H9 (cell line): ENCODE results near the gene DNAJB2. TPM values are rescaled to one million over a fixed set of nuclear protein-coding genes. Genes with fewer than 3 reads are reported as not detected.

Experiments
- DNase-seq: peaks from one replicate; pipeline ENCODE4 v3.0.0-alpha.2; 2017
- H2AFZ ChIP-seq: one replicate; pipeline ENCODE4 v1.6.1; 2013; ENCODE audit warnings: mild to moderate bottlenecking, low read length, control low read depth, moderate library complexity
- H2AK5ac ChIP-seq: 2 replicates; pipeline ENCODE4 v1.6.1; 2013; ENCODE audit warnings: low read length, control low read depth, mixed read lengths; ENCODE audit not compliant: insufficient read length
- H2BK120ac ChIP-seq: one replicate; pipeline ENCODE4 v1.6.1; 2013; ENCODE audit warnings: low read depth, mild to moderate bottlenecking, low read length, control low read depth, inconsistent platforms; ENCODE audit not compliant: poor library complexity, severe bottlenecking
- H2BK12ac ChIP-seq: 2 replicates; pipeline ENCODE4 v1.6.1; 2013; ENCODE audit warnings: low read length, control low read depth, mixed read lengths, low read depth; ENCODE audit not compliant: insufficient read length
- H2BK15ac ChIP-seq: 2 replicates; pipeline ENCODE4 v1.6.1; 2013; ENCODE audit warnings: low read depth, low read length, control low read depth
- H2BK20ac ChIP-seq: one replicate; pipeline ENCODE4 v1.6.1; 2013; ENCODE audit warnings: low read depth, mild to moderate bottlenecking, low read length, control low read depth, inconsistent platforms; ENCODE audit not compliant: poor library complexity, severe bottlenecking
- H2BK5ac ChIP-seq: 2 replicates; pipeline ENCODE4 v1.6.1; 2013; ENCODE audit warnings: low read length, control low read depth, mixed read lengths; ENCODE audit not compliant: insufficient read length
- H3K14ac ChIP-seq: 2 replicates; pipeline ENCODE4 v1.6.1; 2013; ENCODE audit warnings: low read length, control low read depth; ENCODE audit not compliant: insufficient read depth
- H3K18ac ChIP-seq: 2 replicates; pipeline ENCODE4 v1.6.1; 2013; ENCODE audit warnings: low read depth, mild to moderate bottlenecking, mixed read lengths, low read length, control low read depth; ENCODE audit not compliant: insufficient read length
- H3K23ac ChIP-seq: 2 replicates; pipeline ENCODE4 v1.6.1; 2013; ENCODE audit warnings: low read length, control low read depth, mixed read lengths, low read depth; ENCODE audit not compliant: insufficient read length
- H3K23me2 ChIP-seq: 2 replicates; pipeline ENCODE4 v1.6.1; 2013; ENCODE audit warnings: low read depth, mild to moderate bottlenecking, mixed read lengths, low read length, control low read depth; ENCODE audit not compliant: insufficient read length, poor library complexity, severe bottlenecking
- H3K27ac ChIP-seq: 2 replicates; pipeline ENCODE4 v1.5.1; 2013; ENCODE audit warnings: low read length, control low read depth, mixed read lengths, low read depth; ENCODE audit not compliant: insufficient read length
- H3K27me3 ChIP-seq: 2 replicates; pipeline ENCODE4 v1.6.1; 2013; ENCODE audit warnings: low read length, control low read depth, inconsistent platforms; ENCODE audit not compliant: insufficient read depth
- H3K4ac ChIP-seq: 2 replicates; pipeline ENCODE4 v1.6.1; 2013; ENCODE audit warnings: low read depth, mild to moderate bottlenecking, control low read depth, inconsistent platforms, low read length, moderate library complexity
- H3K4me1 ChIP-seq: 2 replicates; pipeline ENCODE4 v1.6.1; 2013; ENCODE audit warnings: low read length, control low read depth, inconsistent platforms; ENCODE audit not compliant: insufficient read depth
- H3K4me2 ChIP-seq: 2 replicates; pipeline ENCODE4 v1.6.1; 2013; ENCODE audit warnings: low read length, control low read depth, mixed read lengths; ENCODE audit not compliant: insufficient read length, insufficient read depth
- H3K56ac ChIP-seq: 2 replicates; pipeline ENCODE4 v1.6.1; 2013; ENCODE audit warnings: low read depth, mild to moderate bottlenecking, mixed read lengths, low read length, control low read depth; ENCODE audit not compliant: insufficient read length
- H3K79me1 ChIP-seq: 2 replicates; pipeline ENCODE4 v1.6.1; 2013; ENCODE audit warnings: low read depth, mild to moderate bottlenecking, moderate library complexity, low read length, control low read depth, inconsistent platforms; ENCODE audit not compliant: insufficient read depth, poor library complexity, severe bottlenecking
- H3K79me2 ChIP-seq: 2 replicates; pipeline ENCODE4 v1.6.1; 2013; ENCODE audit warnings: low read length, control low read depth, inconsistent platforms; ENCODE audit not compliant: insufficient read depth
- H3K9ac ChIP-seq: 2 replicates; pipeline ENCODE4 v1.6.1; 2013; ENCODE audit warnings: low read length, control low read depth, mixed read lengths; ENCODE audit not compliant: insufficient read length; ENCODE audit errors: extremely low read depth
- H3K9me3 ChIP-seq: one replicate; pipeline ENCODE4 v1.6.1; 2013; ENCODE audit warnings: low read depth, low read length, inconsistent platforms; ENCODE audit not compliant: control insufficient read depth
- H3T11ph ChIP-seq: one replicate; pipeline ENCODE4 v1.6.1; 2013; ENCODE audit warnings: mild to moderate bottlenecking, low read length, control low read depth, inconsistent platforms
- H4K20me1 ChIP-seq: one replicate; pipeline ENCODE4 v1.6.1; 2013; ENCODE audit not compliant: control insufficient read depth, insufficient read length, insufficient read depth
- H4K5ac ChIP-seq: 2 replicates; pipeline ENCODE4 v1.6.1; 2013; ENCODE audit warnings: low read depth, mild to moderate bottlenecking, mixed read lengths, low read length, control low read depth; ENCODE audit not compliant: insufficient read length
- H4K8ac ChIP-seq: replicated peaks from 2 replicates; pipeline ENCODE4 v1.6.1; 2013; ENCODE audit warnings: low read length, control low read depth, mixed read lengths, low read depth; ENCODE audit not compliant: insufficient read length
- H4K91ac ChIP-seq: 2 replicates; pipeline ENCODE4 v1.6.1; 2013; ENCODE audit warnings: low read depth, mild to moderate bottlenecking, moderate library complexity, mixed read lengths, low read length, control low read depth; ENCODE audit not compliant: insufficient read length
- H3K27ac Mint-ChIP-seq, 3 experiments: 2 replicates in 2 of 3; 3 replicates in 1 of 3; pipeline ENCODE4 v1.8.0; 2020 to 2021; ENCODE audit warnings: mixed read lengths in 3 of 3, mild to moderate bottlenecking in 1 of 3, moderate library complexity in 1 of 3
- H3K27me3 Mint-ChIP-seq: 2 replicates; pipeline ENCODE4 v1.8.0; 2021; ENCODE audit warnings: low read depth, mild to moderate bottlenecking, moderate library complexity, mixed read lengths
- H3K36me3 Mint-ChIP-seq, 3 experiments: 2 replicates in 2 of 3; 3 replicates in 1 of 3; pipeline ENCODE4 v1.8.0; 2020 to 2021; ENCODE audit warnings: low read depth in 3 of 3, mixed read lengths in 3 of 3; ENCODE audit not compliant: insufficient read depth in 1 of 3
- H3K4me1 Mint-ChIP-seq, 2 experiments: 2 replicates each; pipeline ENCODE4 v1.8.0; 2020; ENCODE audit warnings: mixed read lengths in 2 of 2
- H3K4me3 Mint-ChIP-seq, 2 experiments: 2 replicates in 1 of 2; 3 replicates in 1 of 2; pipeline ENCODE4 v1.8.0; 2020 to 2021; ENCODE audit warnings: mild to moderate bottlenecking in 2 of 2, mixed read lengths in 2 of 2, moderate library complexity in 1 of 2
- H3K9me3 Mint-ChIP-seq, 2 experiments: 2 replicates in 1 of 2; 3 replicates in 1 of 2; pipeline ENCODE4 v1.8.0; 2020; ENCODE audit warnings: mild to moderate bottlenecking in 2 of 2, mixed read lengths in 2 of 2, moderate library complexity in 1 of 2
- WGBS: extraction: QIAGEN DNeasy Blood & Tissue Kit; methylation state at CpG from one replicate; pipeline ENCODE4 v1.1.7; 2013; ENCODE audit warnings: missing lambda C conversion rate, low lambda C conversion rate, mixed read lengths; ENCODE audit not compliant: insufficient read length; ENCODE audit errors: extremely low coverage; 5-methylcytosine and 5-hydroxymethylcytosine counted together
- total RNA-seq: library from RNA; stranded (reverse); gene quantifications from 2 replicates; pipeline ENCODE4 v1.2.1, GENCODE V29; 2021
- TF ChIP-seq, protein P1 (sequence below): fragments of 200-600 bp; sonication (generic); conservative IDR thresholded peaks from 3 replicates; pipeline ENCODE4 v1.8.0; 2021; ENCODE audit warnings: antibody characterized with exemption, mild to moderate bottlenecking

The DNAJB2 gene
- total RNA-seq, 1 experiment from 2014 or later = 34.1 TPM

DNA sequence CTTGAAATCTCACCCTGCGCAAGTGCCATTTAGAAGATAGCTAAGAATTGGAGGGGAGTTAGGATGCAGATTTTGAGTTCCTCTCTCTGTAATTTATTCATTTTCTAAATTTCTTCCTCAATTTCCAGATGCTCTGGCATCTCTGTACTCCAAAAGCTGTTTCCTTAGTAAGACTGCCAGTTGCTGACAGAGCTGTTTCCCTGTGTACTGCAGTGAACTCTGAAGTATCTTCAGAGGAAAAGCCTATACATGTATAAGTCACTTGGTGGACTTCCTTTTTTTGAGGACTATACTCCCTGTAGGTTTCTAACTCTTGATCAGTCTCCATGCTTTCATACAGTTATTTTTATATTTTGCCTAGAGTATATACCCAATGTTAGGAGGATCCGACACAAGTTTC, 54.9 kb downstream of the DNAJB2 start:
- Mint-ChIP-seq H3K36me3 (peaks cover 0 to 1% (median 0%) of the 10 kb centered on the region in 3 experiments; a peak in 1 of 7 replicates), H3K9me3 (no peaks in the 10 kb centered on the region; a peak in 1 of 5 replicates), H3K27me3 (peaks cover 75% of the 10 kb centered on the region), H3K4me3 (no peak overlapping the region), H3K27ac (no peak overlapping the region), H3K4me1 (peaks cover 16% of the 10 kb centered on the region in 2 experiments)
- H3K9me3 ChIP-seq = no peaks in the 10 kb centered on the region
- TF ChIP-seq, protein P1, sequence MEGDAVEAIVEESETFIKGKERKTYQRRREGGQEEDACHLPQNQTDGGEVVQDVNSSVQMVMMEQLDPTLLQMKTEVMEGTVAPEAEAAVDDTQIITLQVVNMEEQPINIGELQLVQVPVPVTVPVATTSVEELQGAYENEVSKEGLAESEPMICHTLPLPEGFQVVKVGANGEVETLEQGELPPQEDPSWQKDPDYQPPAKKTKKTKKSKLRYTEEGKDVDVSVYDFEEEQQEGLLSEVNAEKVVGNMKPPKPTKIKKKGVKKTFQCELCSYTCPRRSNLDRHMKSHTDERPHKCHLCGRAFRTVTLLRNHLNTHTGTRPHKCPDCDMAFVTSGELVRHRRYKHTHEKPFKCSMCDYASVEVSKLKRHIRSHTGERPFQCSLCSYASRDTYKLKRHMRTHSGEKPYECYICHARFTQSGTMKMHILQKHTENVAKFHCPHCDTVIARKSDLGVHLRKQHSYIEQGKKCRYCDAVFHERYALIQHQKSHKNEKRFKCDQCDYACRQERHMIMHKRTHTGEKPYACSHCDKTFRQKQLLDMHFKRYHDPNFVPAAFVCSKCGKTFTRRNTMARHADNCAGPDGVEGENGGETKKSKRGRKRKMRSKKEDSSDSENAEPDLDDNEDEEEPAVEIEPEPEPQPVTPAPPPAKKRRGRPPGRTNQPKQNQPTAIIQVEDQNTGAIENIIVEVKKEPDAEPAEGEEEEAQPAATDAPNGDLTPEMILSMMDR = no peak
- H2BK12ac ChIP-seq = no peak overlapping the region
- no peak overlapping the region for H4K5ac ChIP-seq
- H3K23me2 ChIP-seq = peaks cover 3% of the 10 kb centered on the region
- H3K23ac ChIP-seq = no peak overlapping the region
- H3K27me3 ChIP-seq = peaks cover 23% of the 10 kb centered on the region; the same call in 1 of the 2 replicates
- no peak overlapping the region for H4K8ac ChIP-seq
- no peak overlapping the region for H3K9ac ChIP-seq
- no peak overlapping the region for H3K27ac ChIP-seq
- no peak overlapping the region for H3K4me2 ChIP-seq
- H3K4ac ChIP-seq = no peak overlapping the region
- H3K79me2 ChIP-seq = no peaks in the 10 kb centered on the region
- no peak overlapping the region for H2BK5ac ChIP-seq
- no peak overlapping the region for H3K18ac ChIP-seq
- H3K56ac ChIP-seq = no peak overlapping the region
- H3K79me1 ChIP-seq = no peaks in the 10 kb centered on the region
- H2BK120ac ChIP-seq = no peak overlapping the region
- no CpG with 5 or more reads among the region's 2 CpGs for whole genome bisulfite sequencing
- H2BK15ac ChIP-seq = no peak overlapping the region
- no peak overlapping the region for H3K14ac ChIP-seq
- H3T11ph ChIP-seq = no peak overlapping the region
- H2AK5ac ChIP-seq = no peak overlapping the region
- no peaks in the 10 kb centered on the region for H3K4me1 ChIP-seq
- no peak overlapping the region for H4K91ac ChIP-seq
- H4K20me1 ChIP-seq = no peaks in the 10 kb centered on the region
- H2BK20ac ChIP-seq = no peak overlapping the region
- no peak overlapping the region for H2AFZ ChIP-seq
- no peak for DNase-seq
